ENCODE results near the gene BRF1. TPM values are rescaled to one million over a fixed set of nuclear protein-coding genes. Genes with fewer than 3 reads are reported as not detected.

BRF1 gene
- total and polyA plus RNA-seq, 2 of the 13 experiments (the other 11 are each of a cell fraction or from before 2014, with no cell fraction given): 5.1 to 11.0 TPM

GRCh38 chr14:105273062-105273461 is 27.7 kb downstream of the BRF1 start:
- ChIA-PET CTCF (ENCODE audit: low intra/inter-chr PET ratio, low total read pairs) (no interaction called here), POLR2A (no interaction called here)
- no peaks in the 10 kb centered on the region for H3K4me1 ChIP-seq (ENCODE audit: insufficient read depth, low read length)
- H3K27me3 ChIP-seq (ENCODE audit: control insufficient read depth in 1 of 2, insufficient read depth in 2 of 2, low read length in 2 of 2): no peaks in the 10 kb centered on the region
- no peak overlapping the region for H3K4me3 ChIP-seq (replicated peaks in 1 of 3; ENCODE audit: insufficient read depth in 1 of 3, low read depth in 2 of 3, low read length in 3 of 3)
- WGBS (ENCODE audit: low lambda C conversion rate): 99% methylated on average over 8 of the region's 12 CpGs
- DNase-seq (ENCODE audit: low spot score): no peak
- no peak for ATAC-seq
- FAIRE-seq: no peak
- no peak overlapping the region for H3K4me2 ChIP-seq (ENCODE audit: low read depth, low read length)
- no peaks in the 10 kb centered on the region; the same call in 1 of the 2 replicates for H4K20me1 ChIP-seq (ENCODE audit: insufficient read depth, low read length)
- no TSS peak for BruUV-seq (replicated peaks)
- TF ChIP-seq PLSCR1 (CRISPR knock-in tag; IDR thresholded peaks at IDR 0.05; ENCODE audit: borderline replicate concordance): no peak
- TF ChIP-seq TP53 (CRISPR knock-in tag; conservative IDR thresholded peaks at IDR 0.05): no peak
- TF ChIP-seq, protein P1, sequence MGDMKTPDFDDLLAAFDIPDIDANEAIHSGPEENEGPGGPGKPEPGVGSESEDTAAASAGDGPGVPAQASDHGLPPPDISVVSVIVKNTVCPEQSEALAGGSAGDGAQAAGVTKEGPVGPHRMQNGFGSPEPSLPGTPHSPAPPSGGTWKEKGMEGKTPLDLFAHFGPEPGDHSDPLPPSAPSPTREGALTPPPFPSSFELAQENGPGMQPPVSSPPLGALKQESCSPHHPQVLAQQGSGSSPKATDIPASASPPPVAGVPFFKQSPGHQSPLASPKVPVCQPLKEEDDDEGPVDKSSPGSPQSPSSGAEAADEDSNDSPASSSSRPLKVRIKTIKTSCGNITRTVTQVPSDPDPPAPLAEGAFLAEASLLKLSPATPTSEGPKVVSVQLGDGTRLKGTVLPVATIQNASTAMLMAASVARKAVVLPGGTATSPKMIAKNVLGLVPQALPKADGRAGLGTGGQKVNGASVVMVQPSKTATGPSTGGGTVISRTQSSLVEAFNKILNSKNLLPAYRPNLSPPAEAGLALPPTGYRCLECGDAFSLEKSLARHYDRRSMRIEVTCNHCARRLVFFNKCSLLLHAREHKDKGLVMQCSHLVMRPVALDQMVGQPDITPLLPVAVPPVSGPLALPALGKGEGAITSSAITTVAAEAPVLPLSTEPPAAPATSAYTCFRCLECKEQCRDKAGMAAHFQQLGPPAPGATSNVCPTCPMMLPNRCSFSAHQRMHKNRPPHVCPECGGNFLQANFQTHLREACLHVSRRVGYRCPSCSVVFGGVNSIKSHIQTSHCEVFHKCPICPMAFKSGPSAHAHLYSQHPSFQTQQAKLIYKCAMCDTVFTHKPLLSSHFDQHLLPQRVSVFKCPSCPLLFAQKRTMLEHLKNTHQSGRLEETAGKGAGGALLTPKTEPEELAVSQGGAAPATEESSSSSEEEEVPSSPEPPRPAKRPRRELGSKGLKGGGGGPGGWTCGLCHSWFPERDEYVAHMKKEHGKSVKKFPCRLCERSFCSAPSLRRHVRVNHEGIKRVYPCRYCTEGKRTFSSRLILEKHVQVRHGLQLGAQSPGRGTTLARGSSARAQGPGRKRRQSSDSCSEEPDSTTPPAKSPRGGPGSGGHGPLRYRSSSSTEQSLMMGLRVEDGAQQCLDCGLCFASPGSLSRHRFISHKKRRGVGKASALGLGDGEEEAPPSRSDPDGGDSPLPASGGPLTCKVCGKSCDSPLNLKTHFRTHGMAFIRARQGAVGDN (CRISPR knock-in tag; IDR thresholded peaks at IDR 0.05): no peak
- TF ChIP-seq ZNF777 (CRISPR knock-in tag; IDR thresholded peaks at IDR 0.05): no peak
- no peak for TF ChIP-seq SMC3 (IDR thresholded peaks at IDR 0.05; ENCODE audit: low read length)
- no peak for TF ChIP-seq PAXIP1 (CRISPR knock-in tag; conservative IDR thresholded peaks at IDR 0.05)
- no peak for TF ChIP-seq IRX3 (CRISPR knock-in tag; IDR thresholded peaks at IDR 0.05; ENCODE audit: borderline replicate concordance, low read depth)
- in situ Hi-C loops (cut with HindIII; ENCODE audit: extremely low pct_ligation_motif_present, low pct_unique_long_range_greater_than_20kb) (no loop called here), intact Hi-C loops (cut with micrococcal nuclease; ENCODE audit: unreplicated experiment) (no loop called here)
- H3K9me3 ChIP-seq (ENCODE audit: low read length): no peaks in the 10 kb centered on the region
- no peak overlapping the region for H3K27ac ChIP-seq (ENCODE audit: extremely low read length, insufficient read depth, low read length)
- no peak overlapping the region for H2AFZ ChIP-seq (ENCODE audit: low read length)
- peaks cover 4% of the 10 kb centered on the region for H3K79me2 ChIP-seq (ENCODE audit: insufficient read depth, low read length)
- peaks cover 1 to 5% of the 10 kb centered on the region in 2 experiments; a peak in 3 of 5 replicates for H3K36me3 ChIP-seq (replicated peaks in 1 of 2; ENCODE audit: control insufficient read depth in 1 of 2, insufficient read depth in 2 of 2, low read length in 2 of 2)
- H3K9ac ChIP-seq (ENCODE audit: insufficient read depth, low read depth, low read length): no peak overlapping the region

Measured in HepG2 (cell line).